ENCODE measurements around the gene INSYN2B. TPM values are rescaled to one million over a fixed set of nuclear protein-coding genes. Genes with fewer than 3 reads are reported as not detected.

INSYN2B gene
- total RNA-seq, 2 experiments from 2014 or later, result not detected

DNA sequence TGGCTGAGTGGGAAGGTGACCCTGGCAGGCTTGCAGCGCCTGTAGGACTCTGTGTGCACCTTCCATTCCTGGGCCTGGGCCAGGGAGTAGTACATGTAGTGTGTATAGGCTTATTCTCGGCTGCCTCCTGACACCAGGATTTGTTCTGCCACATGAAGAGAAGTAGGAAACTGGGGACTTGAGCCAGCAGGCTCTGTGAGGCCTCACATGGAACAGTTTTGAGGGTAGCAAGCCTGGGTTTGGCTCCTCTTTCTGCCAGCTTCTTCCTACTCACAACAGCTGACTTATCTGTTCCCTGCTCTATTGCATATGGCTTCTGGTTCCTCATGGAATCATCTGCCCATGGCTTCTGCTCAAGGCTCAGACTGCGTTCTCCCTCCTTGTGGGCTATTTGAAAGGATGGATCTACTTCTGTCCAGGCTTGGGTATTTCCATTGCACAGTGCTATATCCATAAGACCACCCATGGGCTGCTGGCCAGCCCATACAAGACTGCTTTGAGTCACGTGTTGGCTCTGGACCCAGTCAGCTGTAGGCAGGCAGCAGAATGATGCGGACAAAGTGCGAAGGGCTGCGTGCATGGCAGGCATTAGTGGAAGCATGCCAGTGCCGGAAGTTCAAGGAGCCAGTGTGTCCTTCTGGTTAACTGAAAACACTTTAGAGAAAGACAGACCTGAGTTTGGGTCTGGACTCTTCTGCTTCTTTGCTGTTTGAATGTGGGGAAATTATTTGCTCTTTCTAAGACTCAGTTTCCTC lies 11.0 kb upstream of the INSYN2B start:
- ATAC-seq, result no peak
- peaks cover 42% of the 10 kb centered on the region for H3K36me3 Mint-ChIP-seq (ENCODE audit: low read depth)
- H3K4me3 Mint-ChIP-seq, result no peak overlapping the region
- TF ChIP-seq, protein P1, sequence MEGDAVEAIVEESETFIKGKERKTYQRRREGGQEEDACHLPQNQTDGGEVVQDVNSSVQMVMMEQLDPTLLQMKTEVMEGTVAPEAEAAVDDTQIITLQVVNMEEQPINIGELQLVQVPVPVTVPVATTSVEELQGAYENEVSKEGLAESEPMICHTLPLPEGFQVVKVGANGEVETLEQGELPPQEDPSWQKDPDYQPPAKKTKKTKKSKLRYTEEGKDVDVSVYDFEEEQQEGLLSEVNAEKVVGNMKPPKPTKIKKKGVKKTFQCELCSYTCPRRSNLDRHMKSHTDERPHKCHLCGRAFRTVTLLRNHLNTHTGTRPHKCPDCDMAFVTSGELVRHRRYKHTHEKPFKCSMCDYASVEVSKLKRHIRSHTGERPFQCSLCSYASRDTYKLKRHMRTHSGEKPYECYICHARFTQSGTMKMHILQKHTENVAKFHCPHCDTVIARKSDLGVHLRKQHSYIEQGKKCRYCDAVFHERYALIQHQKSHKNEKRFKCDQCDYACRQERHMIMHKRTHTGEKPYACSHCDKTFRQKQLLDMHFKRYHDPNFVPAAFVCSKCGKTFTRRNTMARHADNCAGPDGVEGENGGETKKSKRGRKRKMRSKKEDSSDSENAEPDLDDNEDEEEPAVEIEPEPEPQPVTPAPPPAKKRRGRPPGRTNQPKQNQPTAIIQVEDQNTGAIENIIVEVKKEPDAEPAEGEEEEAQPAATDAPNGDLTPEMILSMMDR (IDR thresholded peaks at IDR 0.05), result no peak
- H3K27ac Mint-ChIP-seq, result no peak overlapping the region
- H3K4me1 Mint-ChIP-seq (ENCODE audit: low read depth), result no peaks in the 10 kb centered on the region
- H3K9me3 Mint-ChIP-seq, result no peaks in the 10 kb centered on the region
- ChIA-PET POLR2A (no interaction called here), CTCF (no interaction called here)
- no peak for DNase-seq
- H3K27me3 Mint-ChIP-seq, result no peaks in the 10 kb centered on the region
- intact Hi-C loops (cut with micrococcal nuclease), result no loop called here

DNA sequence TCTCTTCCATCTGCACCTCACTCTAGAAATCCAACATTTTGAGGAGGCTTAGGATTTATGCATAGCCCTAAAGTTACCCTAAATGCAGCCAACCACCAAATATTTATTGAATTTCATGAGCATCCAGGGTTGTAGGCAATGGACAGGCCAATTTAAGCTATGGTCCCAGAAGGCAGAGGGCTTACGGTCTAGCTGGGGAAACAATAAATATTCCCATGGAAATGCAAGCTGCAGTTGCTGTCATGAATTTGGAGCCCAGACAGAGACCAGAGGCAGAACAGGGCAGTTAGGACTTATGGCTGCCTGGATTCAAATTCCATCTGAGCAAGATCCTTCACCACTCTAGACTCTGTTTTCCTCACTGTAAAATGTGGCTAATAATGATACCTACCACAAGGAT lies 9.1 kb upstream of the INSYN2B start:
- Mint-ChIP-seq H3K4me1 (ENCODE audit: low read depth) (no peaks in the 10 kb centered on the region), H3K27ac (no peak overlapping the region), H3K27me3 (no peaks in the 10 kb centered on the region), H3K9me3 (no peaks in the 10 kb centered on the region), H3K4me3 (no peak overlapping the region), H3K36me3 (ENCODE audit: low read depth) (peaks cover 43% of the 10 kb centered on the region)
- ATAC-seq, result no peak
- ChIA-PET CTCF (interaction anchor here (1.2 to 1.5 kb wide), 2 partner anchors 11 to 194 kb away, joined by 3 read pairs; no protein-coding TSS in a partner anchor), POLR2A (no interaction called here)
- TF ChIP-seq, protein P1 (IDR thresholded peaks at IDR 0.05), result no peak
- no peak for DNase-seq
- intact Hi-C loops (cut with micrococcal nuclease), result no loop called here

- H3K9me3 Mint-ChIP-seq, result no peaks in the 10 kb centered on the region
- peaks cover 42% of the 10 kb centered on the region for H3K36me3 Mint-ChIP-seq (ENCODE audit: low read depth)
- no peak overlapping the region for H3K4me3 Mint-ChIP-seq
- intact Hi-C loops (cut with micrococcal nuclease), result no loop called here
- ChIA-PET POLR2A (no interaction called here), CTCF (interaction anchor here (1.2 to 1.5 kb wide), 2 partner anchors 11 to 195 kb away, joined by 3 read pairs; no protein-coding TSS in a partner anchor)
- TF ChIP-seq, protein P1 (IDR thresholded peaks at IDR 0.05), result no peak
- no peaks in the 10 kb centered on the region for H3K27me3 Mint-ChIP-seq
- ATAC-seq (no peak), DNase-seq (no peak)
- no peak overlapping the region for H3K27ac Mint-ChIP-seq
- no peaks in the 10 kb centered on the region for H3K4me1 Mint-ChIP-seq (ENCODE audit: low read depth)
Observed at GRCh38 chr5:169988947-169989346, 8.7 kb upstream of the INSYN2B start.

- no peaks in the 10 kb centered on the region for H3K9me3 Mint-ChIP-seq
- ATAC-seq (no peak), DNase-seq (no peak)
- H3K4me3 Mint-ChIP-seq, result no peak overlapping the region
- peaks cover 42% of the 10 kb centered on the region for H3K36me3 Mint-ChIP-seq (ENCODE audit: low read depth)
- no peak overlapping the region for H3K27ac Mint-ChIP-seq
- CTCF ChIA-PET, result interaction anchor here (1.1 to 1.5 kb wide), 3 partner anchors 12 to 196 kb away, joined by 3 read pairs; no protein-coding TSS in a partner anchor
- TF ChIP-seq, protein P1 (IDR thresholded peaks at IDR 0.05), result no peak
- intact Hi-C loops (cut with micrococcal nuclease), result no loop called here
- POLR2A ChIA-PET, result no interaction called here
- no peaks in the 10 kb centered on the region for H3K27me3 Mint-ChIP-seq
- no peaks in the 10 kb centered on the region for H3K4me1 Mint-ChIP-seq (ENCODE audit: low read depth)
Observed at GRCh38 chr5:169988206-169988605, 7.9 kb upstream of the INSYN2B start.

DNA sequence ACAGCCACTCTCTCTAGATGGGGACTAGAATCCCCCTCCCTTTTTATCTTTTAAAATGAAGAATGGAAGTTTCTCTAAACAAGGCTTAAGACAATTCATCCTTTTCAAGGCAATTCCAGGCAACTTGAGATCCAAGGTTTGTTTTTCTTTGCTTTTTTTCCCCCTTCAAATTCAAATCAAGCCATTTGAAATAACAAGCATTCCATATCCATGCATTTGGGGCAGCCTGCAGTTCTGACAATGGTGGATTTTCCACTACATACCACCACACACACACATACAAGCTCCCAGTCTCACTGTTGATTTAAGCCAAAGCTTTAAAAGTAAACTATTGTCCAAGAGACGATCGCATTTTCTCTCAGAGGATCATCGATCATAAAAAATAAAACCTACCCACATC lies 424 bp downstream of the INSYN2B start:
- Mint-ChIP-seq H3K4me3 (no peak overlapping the region), H3K27ac (no peak overlapping the region), H3K9me3 (no peaks in the 10 kb centered on the region), H3K36me3 (ENCODE audit: low read depth) (peaks cover 19% of the 10 kb centered on the region), H3K27me3 (no peaks in the 10 kb centered on the region), H3K4me1 (ENCODE audit: low read depth) (peaks cover 3% of the 10 kb centered on the region)
- ChIA-PET POLR2A (no interaction called here), CTCF (interaction anchor here (0.7 to 1.6 kb wide), 7 partner anchors 11 to 256 kb away, joined by 3 to 7 read pairs (median 4); no protein-coding TSS in a partner anchor)
- intact Hi-C loops (cut with micrococcal nuclease), result no loop called here
- TF ChIP-seq, protein P1 (IDR thresholded peaks at IDR 0.05), result no peak
- DNase-seq (no peak), ATAC-seq (no peak)
